Cerebellar nuclear complex (tissue), 1 donor: Measurements from ENCODE around the gene PSMD10.

Source experiments
- DNase-seq, 2 experiments: peaks; one replicate each; lab custom pipeline; 2025; lab: John Stamatoyannopoulos, UW

The PSMD10 gene

GRCh38 chrX:108071578-108071977 lies 19.8 kb downstream of the PSMD10 start:
- no peak for DNase-seq

- DNase-seq = no peak
These were observed 20.5 kb downstream of the PSMD10 start for GRCh38 chrX:108070891-108071290.

- no peak for DNase-seq
These were observed 23.2 kb downstream of the PSMD10 start for GRCh38 chrX:108068121-108068520.

- DNase-seq = no peak
These were observed 26.7 kb downstream of the PSMD10 start for GRCh38 chrX:108064613-108065012.

GRCh38 chrX:108064001-108064400 lies 27.3 kb downstream of the PSMD10 start:
- DNase-seq = no peak

GRCh38 chrX:108059801-108060200 lies 31.5 kb downstream of the PSMD10 start:
- no peak for DNase-seq

- DNase-seq = no peak
These were observed 35.8 kb downstream of the PSMD10 start for GRCh38 chrX:108055546-108055945.

GRCh38 chrX:108053218-108053617 lies 38.1 kb downstream of the PSMD10 start:
- no peak for DNase-seq

GRCh38 chrX:108049649-108050048 lies 41.7 kb downstream of the PSMD10 start:
- no peak for DNase-seq

- no peak for DNase-seq
These were observed 46.6 kb downstream of the PSMD10 start, which contains the start of gene VSIG1 for GRCh38 chrX:108044554-108045256. VSIG1 (plus strand) TSS chrX:108045065; CDS start chrX:108045131, 66 bp downstream.

- DNase-seq = no peak
These were observed 54.9 kb downstream of the PSMD10 start for GRCh38 chrX:108036298-108036973.

GRCh38 chrX:108034725-108035124 lies 56.6 kb downstream of the PSMD10 start:
- no peak for DNase-seq
